ENCODE data around the gene MVB12B. TPM values are rescaled to one million over a fixed set of nuclear protein-coding genes. Genes with fewer than 3 reads are reported as not detected.

The MVB12B gene
- total and polyA plus RNA-seq, 7 experiments from 2014 or later: 1.6 to 9.7 (median 3.8) TPM

- H3K27me3 Mint-ChIP-seq: peaks cover 0 to 26% (median 0%) of the 10 kb centered on the region in 5 donors
- no peak overlapping the region for H3K4me3 ChIP-seq (ENCODE audit: low read length)
- intact Hi-C loops (cut with micrococcal nuclease): no loop called here
- H3K4me1 ChIP-seq (ENCODE audit: control insufficient read depth in 2 of 2, insufficient read depth in 2 of 2, low read length in 2 of 2): no peaks in the 10 kb centered on the region
- H3K27ac ChIP-seq (ENCODE audit: low read depth, low read length): no peak overlapping the region
- H3K4me1 Mint-ChIP-seq: peaks cover 0 to 5% (median 3%) of the 10 kb centered on the region in 7 donors
- ATAC-seq (no peak), DNase-seq (no peak)
- CTCF ChIA-PET: no interaction called here
- H3K4me3 Mint-ChIP-seq: no peak overlapping the region
- H3K36me3 Mint-ChIP-seq: peaks cover 0 to 8% (median 0%) of the 10 kb centered on the region in 5 donors
- no peaks in the 10 kb centered on the region for H3K27me3 ChIP-seq (ENCODE audit: control insufficient read depth in 2 of 2, insufficient read depth in 2 of 2, low read length in 2 of 2)
- POLR2A ChIA-PET: no interaction called here
- H3K9me3 Mint-ChIP-seq: no peaks in the 10 kb centered on the region
- H3K9me3 ChIP-seq (ENCODE audit: control insufficient read depth in 2 of 3, low read length in 3 of 3): no peaks in the 10 kb centered on the region
- H3K27ac Mint-ChIP-seq: no peak overlapping the region
- no peaks in the 10 kb centered on the region for H3K36me3 ChIP-seq (ENCODE audit: control insufficient read depth in 2 of 3, insufficient read depth in 3 of 3, low read length in 3 of 3)
Observed at GRCh38 chr9:126457175-126457547, 130.5 kb downstream of the MVB12B start.

DNA sequence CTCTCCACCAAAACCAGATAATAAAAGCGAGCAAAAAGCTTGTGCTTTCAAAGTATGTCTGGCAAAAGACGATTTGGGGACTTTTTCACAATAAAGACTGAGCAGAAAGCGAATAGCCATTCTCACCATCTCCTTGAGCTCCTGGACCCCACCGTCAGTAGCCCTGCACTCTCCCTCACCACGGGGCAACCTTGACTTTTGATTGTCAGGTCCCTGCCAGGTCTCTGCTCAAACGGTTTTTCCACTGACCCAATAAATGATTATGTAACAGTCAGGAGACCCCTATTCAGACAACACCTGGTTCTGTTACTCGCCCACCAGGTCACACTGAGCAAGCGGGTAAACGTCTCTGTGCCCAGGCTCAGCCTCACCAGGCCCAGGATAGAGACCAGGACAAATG lies 131.3 kb downstream of the MVB12B start:
- Histone ChIP-seq H3K4me1 (ENCODE audit: control insufficient read depth in 2 of 2, insufficient read depth in 2 of 2, low read length in 2 of 2) (no peaks in the 10 kb centered on the region), H3K27ac (ENCODE audit: low read depth, low read length) (no peak overlapping the region), H3K4me3 (ENCODE audit: low read length) (no peak overlapping the region), H3K36me3 (ENCODE audit: control insufficient read depth in 2 of 3, insufficient read depth in 3 of 3, low read length in 3 of 3) (no peaks in the 10 kb centered on the region), H3K9me3 (ENCODE audit: control insufficient read depth in 2 of 3, low read length in 3 of 3) (no peaks in the 10 kb centered on the region), H3K27me3 (ENCODE audit: control insufficient read depth in 2 of 2, insufficient read depth in 2 of 2, low read length in 2 of 2) (no peaks in the 10 kb centered on the region)
- peaks cover 0 to 5% (median 0%) of the 10 kb centered on the region in 7 donors for H3K4me1 Mint-ChIP-seq
- DNase-seq (no peak), ATAC-seq (no peak)
- peaks cover 0 to 8% (median 0%) of the 10 kb centered on the region in 5 donors for H3K36me3 Mint-ChIP-seq
- no peak overlapping the region for H3K27ac Mint-ChIP-seq
- no peak overlapping the region for H3K4me3 Mint-ChIP-seq
- ChIA-PET CTCF (no interaction called here), POLR2A (no interaction called here)
- intact Hi-C loops (cut with micrococcal nuclease): no loop called here
- H3K27me3 Mint-ChIP-seq: peaks cover 0 to 26% (median 0%) of the 10 kb centered on the region in 5 donors
- no peaks in the 10 kb centered on the region for H3K9me3 Mint-ChIP-seq

- H3K9me3 Mint-ChIP-seq: no peaks in the 10 kb centered on the region
- DNase-seq: no peak
- peaks cover 0 to 31% (median 0%) of the 10 kb centered on the region in 5 donors for H3K27me3 Mint-ChIP-seq
- intact Hi-C loops (cut with micrococcal nuclease): no loop called here
- Histone ChIP-seq H3K4me1 (ENCODE audit: control insufficient read depth in 2 of 2, insufficient read depth in 2 of 2, low read length in 2 of 2) (no peaks in the 10 kb centered on the region), H3K27ac (ENCODE audit: low read depth, low read length) (no peak overlapping the region), H3K9me3 (ENCODE audit: control insufficient read depth in 2 of 3, low read length in 3 of 3) (no peaks in the 10 kb centered on the region), H3K27me3 (ENCODE audit: control insufficient read depth in 2 of 2, insufficient read depth in 2 of 2, low read length in 2 of 2) (no peaks in the 10 kb centered on the region), H3K36me3 (ENCODE audit: control insufficient read depth in 2 of 3, insufficient read depth in 3 of 3, low read length in 3 of 3) (no peaks in the 10 kb centered on the region), H3K4me3 (ENCODE audit: low read length) (no peak overlapping the region)
- POLR2A ChIA-PET: no interaction called here
- ATAC-seq: no peak
- CTCF ChIA-PET: no interaction called here
- peaks cover 0 to 4% (median 0%) of the 10 kb centered on the region in 7 donors for H3K4me1 Mint-ChIP-seq
- no peak overlapping the region for H3K4me3 Mint-ChIP-seq
- H3K36me3 Mint-ChIP-seq: peaks cover 0 to 7% (median 0%) of the 10 kb centered on the region in 5 donors
- no peak overlapping the region for H3K27ac Mint-ChIP-seq
Observed at GRCh38 chr9:126459126-126459525, 132.5 kb downstream of the MVB12B start.

DNA sequence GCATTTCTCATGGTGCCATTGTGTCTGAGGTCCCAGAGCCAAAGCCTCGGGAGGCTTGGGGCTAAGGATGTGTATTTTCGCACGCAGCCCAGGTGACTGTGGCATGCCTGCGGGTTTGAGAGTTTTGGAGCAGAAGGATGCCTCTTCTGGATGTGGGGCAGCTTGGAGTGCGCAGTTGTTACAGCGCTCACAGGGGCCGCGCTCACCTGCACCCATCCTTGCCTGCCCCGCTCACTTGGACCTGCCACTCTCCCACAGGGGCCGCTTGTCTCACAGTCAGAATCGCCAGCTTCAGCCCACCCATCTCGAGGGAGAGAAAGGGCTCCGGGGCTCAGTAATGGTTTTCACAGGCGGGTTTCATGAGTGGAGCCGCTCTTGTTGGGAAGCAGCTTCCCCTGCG lies 132.9 kb downstream of the MVB12B start:
- Histone ChIP-seq H3K4me1 (ENCODE audit: control insufficient read depth in 2 of 2, insufficient read depth in 2 of 2, low read length in 2 of 2) (no peaks in the 10 kb centered on the region), H3K9me3 (ENCODE audit: control insufficient read depth in 2 of 3, low read length in 3 of 3) (no peaks in the 10 kb centered on the region), H3K36me3 (ENCODE audit: control insufficient read depth in 2 of 3, insufficient read depth in 3 of 3, low read length in 3 of 3) (no peaks in the 10 kb centered on the region), H3K27me3 (ENCODE audit: control insufficient read depth in 2 of 2, insufficient read depth in 2 of 2, low read length in 2 of 2) (no peaks in the 10 kb centered on the region), H3K4me3 (ENCODE audit: low read length) (no peak overlapping the region), H3K27ac (ENCODE audit: low read depth, low read length) (no peak overlapping the region)
- peaks cover 0 to 5% (median 0%) of the 10 kb centered on the region in 7 donors for H3K4me1 Mint-ChIP-seq
- H3K36me3 Mint-ChIP-seq: peaks cover 0 to 5% (median 0%) of the 10 kb centered on the region in 5 donors
- H3K27ac Mint-ChIP-seq: no peak overlapping the region
- POLR2A ChIA-PET: no interaction called here
- no peaks in the 10 kb centered on the region for H3K9me3 Mint-ChIP-seq
- intact Hi-C loops (cut with micrococcal nuclease): no loop called here
- no peak for ATAC-seq
- no peak overlapping the region for H3K4me3 Mint-ChIP-seq
- peaks cover 0 to 31% (median 0%) of the 10 kb centered on the region in 5 donors for H3K27me3 Mint-ChIP-seq
- CTCF ChIA-PET: no interaction called here
- DNase-seq: no peak

- no peaks in the 10 kb centered on the region for H3K27me3 ChIP-seq (ENCODE audit: control insufficient read depth in 2 of 2, insufficient read depth in 2 of 2, low read length in 2 of 2)
- H3K4me1 ChIP-seq (ENCODE audit: control insufficient read depth in 2 of 2, insufficient read depth in 2 of 2, low read length in 2 of 2): no peaks in the 10 kb centered on the region
- POLR2A ChIA-PET: no interaction called here
- no peak for ATAC-seq
- no peak overlapping the region for H3K4me3 Mint-ChIP-seq
- H3K36me3 Mint-ChIP-seq: peaks cover 0 to 5% (median 0%) of the 10 kb centered on the region in 5 donors
- peaks cover 0 to 35% (median 0%) of the 10 kb centered on the region in 5 donors for H3K27me3 Mint-ChIP-seq
- no peak overlapping the region for H3K4me3 ChIP-seq (ENCODE audit: low read length)
- peak overlapping the region in 1 of 9 donors; percentile 22 for H3K27ac Mint-ChIP-seq
- CTCF ChIA-PET: no interaction called here
- H3K36me3 ChIP-seq (ENCODE audit: control insufficient read depth in 2 of 3, insufficient read depth in 3 of 3, low read length in 3 of 3): no peaks in the 10 kb centered on the region
- H3K4me1 Mint-ChIP-seq: peaks cover 0 to 5% (median 2%) of the 10 kb centered on the region in 7 donors
- H3K27ac ChIP-seq (ENCODE audit: low read depth, low read length): no peak overlapping the region
- no peak for DNase-seq
- no peaks in the 10 kb centered on the region for H3K9me3 Mint-ChIP-seq
- no peaks in the 10 kb centered on the region for H3K9me3 ChIP-seq (ENCODE audit: control insufficient read depth in 2 of 3, low read length in 3 of 3)
- intact Hi-C loops (cut with micrococcal nuclease): no loop called here
Observed at GRCh38 chr9:126459965-126460843, 133.6 kb downstream of the MVB12B start.

DNA sequence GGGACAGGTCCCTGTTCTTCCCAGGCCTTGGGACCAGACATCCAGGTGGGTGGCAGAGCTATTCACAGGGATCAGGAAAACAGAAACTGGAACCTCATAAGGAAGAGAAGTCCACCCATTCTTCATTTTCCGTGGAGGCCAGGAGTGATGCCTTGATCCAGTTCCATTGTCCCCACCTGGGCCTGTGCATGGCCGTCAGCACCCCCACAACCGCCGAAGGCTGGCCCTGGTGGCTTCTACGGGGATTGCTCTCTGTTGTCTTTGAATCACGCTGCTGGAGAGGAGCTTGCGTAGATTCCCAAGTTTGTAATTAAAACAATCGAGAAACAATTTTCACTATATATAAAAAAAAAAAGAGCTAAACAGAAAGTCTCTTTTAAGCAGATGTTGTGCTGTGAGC lies 134.4 kb downstream of the MVB12B start:
- ChIA-PET CTCF (interaction anchor here (0.6 kb wide), 1 partner anchor 63 kb away, joined by 4 read pairs; no protein-coding TSS in a partner anchor), POLR2A (no interaction called here)
- no peaks in the 10 kb centered on the region for H3K36me3 ChIP-seq (ENCODE audit: control insufficient read depth in 2 of 3, insufficient read depth in 3 of 3, low read length in 3 of 3)
- DNase-seq (no peak), ATAC-seq (no peak)
- Mint-ChIP-seq H3K4me3 (no peak overlapping the region), H3K9me3 (no peaks in the 10 kb centered on the region), H3K27me3 (peaks cover 0 to 40% (median 0%) of the 10 kb centered on the region in 5 donors), H3K4me1 (peaks cover 0 to 5% (median 5%) of the 10 kb centered on the region in 7 donors), H3K27ac (no peak overlapping the region), H3K36me3 (peaks cover 0 to 5% (median 0%) of the 10 kb centered on the region in 5 donors)
- no peaks in the 10 kb centered on the region for H3K9me3 ChIP-seq (ENCODE audit: control insufficient read depth in 2 of 3, low read length in 3 of 3)
- no peaks in the 10 kb centered on the region for H3K4me1 ChIP-seq (ENCODE audit: control insufficient read depth in 2 of 2, insufficient read depth in 2 of 2, low read length in 2 of 2)
- H3K27ac ChIP-seq (ENCODE audit: low read depth, low read length): no peak overlapping the region
- intact Hi-C loops (cut with micrococcal nuclease): no loop called here
- H3K27me3 ChIP-seq (ENCODE audit: control insufficient read depth in 2 of 2, insufficient read depth in 2 of 2, low read length in 2 of 2): no peaks in the 10 kb centered on the region
- no peak overlapping the region for H3K4me3 ChIP-seq (ENCODE audit: low read length)

Measured in naive thymus-derived CD4-positive, alpha-beta T cell (primary cell).